ENCODE measurements around the gene STAG1.
"Not testable (repeated sequence)": the region's sequence is repeated elsewhere in the genome, so short reads cannot be mapped to it uniquely, and the experiment has no call there.

STAG1 gene

GRCh38 chr3:136586580-136586979 lies 165.6 kb downstream of the STAG1 start:
- peak; percentile 19 for DNase-seq (ENCODE audit: low spot score)

- DNase-seq (ENCODE audit: low spot score), result no peak
These were observed 167.4 kb downstream of the STAG1 start for GRCh38 chr3:136584728-136585127.

- DNase-seq (ENCODE audit: low spot score), result no peak
These were observed 168.4 kb downstream of the STAG1 start for GRCh38 chr3:136583823-136584222.

GRCh38 chr3:136577791-136578190 lies 174.4 kb downstream of the STAG1 start:
- no peak for DNase-seq (ENCODE audit: low spot score)

- DNase-seq (ENCODE audit: low spot score), result peak; percentile 38
These were observed 175.7 kb downstream of the STAG1 start for GRCh38 chr3:136576279-136577009.

GRCh38 chr3:136567599-136568188 lies 184.5 kb downstream of the STAG1 start:
- DNase-seq (ENCODE audit: low spot score), result no peak

GRCh38 chr3:136564962-136565361 lies 187.2 kb downstream of the STAG1 start:
- DNase-seq (ENCODE audit: low spot score), result not testable (repeated sequence)

GRCh38 chr3:136562026-136562425 lies 190.2 kb downstream of the STAG1 start:
- no peak for DNase-seq (ENCODE audit: low spot score)

- no peak for DNase-seq (ENCODE audit: low spot score)
These were observed 192.3 kb downstream of the STAG1 start for GRCh38 chr3:136559896-136560295.

GRCh38 chr3:136549461-136549860 lies 202.7 kb downstream of the STAG1 start:
- not testable (repeated sequence) for DNase-seq (ENCODE audit: low spot score)

- DNase-seq (ENCODE audit: low spot score), result no peak
These were observed 204.9 kb downstream of the STAG1 start for GRCh38 chr3:136547293-136547692.

GRCh38 chr3:136546720-136547119 lies 205.5 kb downstream of the STAG1 start:
- DNase-seq (ENCODE audit: low spot score), result no peak

- no peak for DNase-seq (ENCODE audit: low spot score)
These were observed 206.4 kb downstream of the STAG1 start for GRCh38 chr3:136545664-136546268.

GRCh38 chr3:136544532-136544931 lies 207.6 kb downstream of the STAG1 start:
- DNase-seq (ENCODE audit: low spot score), result no peak

GRCh38 chr3:136543385-136543784 lies 208.8 kb downstream of the STAG1 start:
- no peak for DNase-seq (ENCODE audit: low spot score)

GRCh38 chr3:136535906-136536305 lies 216.3 kb downstream of the STAG1 start:
- no peak for DNase-seq (ENCODE audit: low spot score)

GRCh38 chr3:136532766-136533165 lies 219.4 kb downstream of the STAG1 start:
- no peak for DNase-seq (ENCODE audit: low spot score)

- DNase-seq (ENCODE audit: low spot score), result no peak
These were observed 234.1 kb downstream of the STAG1 start for GRCh38 chr3:136518102-136518501.

- DNase-seq (ENCODE audit: low spot score), result no peak
These were observed 235.5 kb downstream of the STAG1 start for GRCh38 chr3:136516656-136517055.

GRCh38 chr3:136516095-136516494 lies 236.1 kb downstream of the STAG1 start:
- no peak for DNase-seq (ENCODE audit: low spot score)

- DNase-seq (ENCODE audit: low spot score), result not testable (repeated sequence)
These were observed 237.6 kb downstream of the STAG1 start for GRCh38 chr3:136514533-136514932.

- DNase-seq (ENCODE audit: low spot score), result no peak
These were observed 238.8 kb downstream of the STAG1 start for GRCh38 chr3:136513367-136513766.

- no peak for DNase-seq (ENCODE audit: low spot score)
These were observed 239.8 kb downstream of the STAG1 start for GRCh38 chr3:136512381-136512780.
